HG02981 (cell line): Measurements from ENCODE around the gene PIGN.
"Not testable (repeated sequence)": the region's sequence is repeated elsewhere in the genome, so short reads cannot be mapped to it uniquely, and the experiment has no call there.

Experiments used
- ATAC-seq: cut with Tn5 transposase; IDR thresholded peaks from one replicate; pipeline ENCODE4 v1.9.1; 2021; ENCODE audit warnings: mild to moderate bottlenecking, moderate library complexity; ENCODE audit not compliant: unreplicated experiment

The PIGN gene

GRCh38 chr18:62069556-62069955 is 117.3 kb downstream of the PIGN start:
- ATAC-seq = no peak

- no peak for ATAC-seq
Measured at GRCh38 chr18:62066102-62066818, 120.6 kb downstream of the PIGN start.

DNA sequence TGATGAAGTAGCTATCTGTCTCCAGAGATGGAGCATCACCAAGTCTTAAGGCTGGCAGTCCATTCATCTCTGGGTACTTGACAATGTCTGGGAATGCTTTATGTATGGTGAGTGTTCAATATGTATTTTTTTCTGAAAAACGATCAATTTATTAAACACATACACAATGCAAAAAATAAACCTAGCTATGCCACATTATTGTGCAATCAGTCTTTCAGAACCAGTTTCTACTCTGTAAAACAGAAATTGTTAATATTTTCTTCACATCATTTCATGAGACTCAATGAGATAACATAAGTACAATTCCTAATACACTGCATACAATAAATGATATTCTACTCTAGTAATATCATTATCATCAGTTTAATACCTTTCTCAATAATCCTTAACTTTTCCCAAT is 122.5 kb downstream of the PIGN start:
- ATAC-seq = no peak

GRCh38 chr18:62061821-62062478 is 124.9 kb downstream of the PIGN start:
- ATAC-seq = no peak

DNA sequence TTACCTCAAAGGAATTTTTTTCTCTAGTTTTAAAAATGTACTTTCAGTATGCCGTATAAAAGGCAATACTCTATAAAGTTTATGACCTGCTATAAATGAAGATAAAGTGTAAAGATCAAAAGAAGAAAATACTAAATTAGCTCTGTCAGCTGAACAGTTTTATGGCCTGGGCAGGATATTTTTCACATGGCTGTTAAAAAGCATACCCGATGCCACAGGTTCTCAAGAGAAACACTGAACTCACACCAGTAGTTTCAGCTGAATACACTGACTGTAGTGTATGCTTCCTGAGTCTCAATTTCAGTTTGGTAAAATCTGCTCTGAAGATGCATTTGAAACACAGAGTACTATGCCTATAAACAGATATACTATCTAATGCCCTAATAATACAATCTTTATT is 126.0 kb downstream of the PIGN start:
- no peak for ATAC-seq

GRCh38 chr18:62054929-62055498 is 131.8 kb downstream of the PIGN start:
- no peak for ATAC-seq

DNA sequence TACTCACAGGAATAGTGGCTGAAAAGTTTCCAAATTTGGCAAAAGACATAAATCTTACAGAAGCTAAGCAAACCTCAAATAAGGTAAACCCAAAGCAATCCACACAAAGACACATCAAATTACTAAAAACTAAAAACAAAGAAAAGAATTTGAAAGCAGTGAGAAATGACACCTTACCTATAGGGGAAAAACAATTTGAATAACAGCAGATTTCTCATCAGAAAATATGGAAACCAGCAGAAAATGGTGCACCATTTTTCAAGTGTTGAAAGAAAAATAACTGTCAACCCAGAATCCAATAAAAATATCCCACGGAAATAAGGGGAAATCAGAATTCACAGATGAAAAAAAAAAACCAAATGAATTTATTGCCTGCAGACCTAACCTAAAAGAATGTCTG is 138.6 kb downstream of the PIGN start:
- ATAC-seq = no peak

DNA sequence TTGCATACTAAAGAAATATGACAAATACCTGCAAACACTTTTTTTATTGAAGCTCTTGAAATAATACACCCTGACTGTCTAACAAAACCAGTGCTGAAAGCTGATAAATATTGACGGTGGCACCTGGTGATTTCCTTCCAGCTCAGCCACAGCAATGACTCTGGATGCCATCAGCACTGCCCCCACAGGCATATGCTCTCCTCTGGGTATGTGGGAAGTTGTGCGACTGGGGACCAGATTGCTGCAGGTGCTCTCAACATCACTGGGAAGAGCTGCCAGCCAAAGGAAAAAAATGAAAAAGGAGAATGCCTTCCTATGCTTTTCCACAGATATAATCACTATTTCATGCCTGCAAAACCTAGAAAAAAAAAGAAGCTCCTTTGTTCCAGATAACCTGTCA is 141.5 kb downstream of the PIGN start:
- no peak for ATAC-seq

DNA sequence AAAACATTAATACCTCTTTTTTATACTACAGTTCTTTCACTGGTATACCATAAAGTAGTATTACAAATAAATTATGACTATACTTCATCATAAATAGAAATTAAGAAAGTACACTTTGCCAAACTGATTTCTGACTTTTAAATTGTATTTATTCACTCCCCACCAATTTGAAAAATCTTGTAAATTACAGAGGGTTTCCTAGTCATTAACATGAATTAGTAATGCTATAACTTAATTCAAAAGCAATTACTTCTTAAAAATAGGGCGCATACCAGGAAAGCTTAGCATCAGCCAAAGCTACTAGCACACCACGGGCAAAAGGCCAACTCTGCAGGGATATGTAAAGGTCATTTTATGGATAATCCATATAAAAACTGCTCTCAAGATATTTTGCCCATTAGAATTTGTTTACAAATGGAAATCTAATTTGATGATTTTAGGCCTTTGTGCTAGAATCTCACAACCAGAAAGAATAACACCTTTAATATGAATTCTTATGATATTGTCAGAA is 142.3 kb downstream of the PIGN start:
- no peak for ATAC-seq

GRCh38 chr18:62037989-62038778 is 148.7 kb downstream of the PIGN start:
- no peak for ATAC-seq

GRCh38 chr18:62037012-62037742 is 149.7 kb downstream of the PIGN start:
- no peak for ATAC-seq

DNA sequence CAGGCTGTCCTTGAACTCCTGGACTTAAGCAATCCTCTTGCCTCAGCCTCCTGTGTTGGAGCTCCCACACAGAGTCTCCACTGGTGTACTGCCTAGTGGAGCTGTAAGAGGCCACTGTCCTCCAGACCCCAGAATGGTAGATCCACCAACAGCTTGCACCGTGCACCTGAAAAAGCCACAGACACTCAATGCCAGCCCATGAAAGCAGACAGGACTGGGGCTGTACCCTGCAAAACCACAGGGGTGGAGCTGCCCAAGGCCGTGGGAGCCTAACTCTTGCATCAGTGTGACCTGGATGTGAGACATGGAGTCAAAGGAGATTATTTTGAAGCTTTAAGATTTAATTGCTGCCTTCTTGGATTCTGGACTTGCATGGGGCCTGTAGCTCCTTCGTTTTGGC is 152.6 kb downstream of the PIGN start:
- ATAC-seq = not testable (repeated sequence)

GRCh38 chr18:62033756-62034155 is 153.1 kb downstream of the PIGN start:
- ATAC-seq = no peak

DNA sequence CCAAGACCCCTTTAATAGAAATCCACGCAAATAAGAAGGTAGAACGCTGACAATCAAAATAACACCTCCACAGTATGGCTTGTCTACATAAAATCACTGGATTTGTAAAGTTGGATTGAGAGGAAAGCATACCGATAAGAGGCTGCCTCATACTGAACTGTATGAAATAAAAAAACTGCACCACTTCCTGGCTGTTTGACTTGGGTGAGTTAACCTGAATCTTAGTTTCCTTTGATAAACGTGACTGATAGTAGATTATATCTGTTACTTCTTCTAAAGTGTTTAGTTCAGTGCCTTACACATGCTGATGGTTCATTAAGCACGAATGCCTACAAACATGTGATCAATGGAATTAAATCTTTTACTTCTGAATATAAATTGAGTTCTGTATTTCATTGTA is 153.6 kb downstream of the PIGN start:
- ATAC-seq = no peak

- ATAC-seq = no peak
Measured at GRCh38 chr18:62030091-62030985, 156.5 kb downstream of the PIGN start.

DNA sequence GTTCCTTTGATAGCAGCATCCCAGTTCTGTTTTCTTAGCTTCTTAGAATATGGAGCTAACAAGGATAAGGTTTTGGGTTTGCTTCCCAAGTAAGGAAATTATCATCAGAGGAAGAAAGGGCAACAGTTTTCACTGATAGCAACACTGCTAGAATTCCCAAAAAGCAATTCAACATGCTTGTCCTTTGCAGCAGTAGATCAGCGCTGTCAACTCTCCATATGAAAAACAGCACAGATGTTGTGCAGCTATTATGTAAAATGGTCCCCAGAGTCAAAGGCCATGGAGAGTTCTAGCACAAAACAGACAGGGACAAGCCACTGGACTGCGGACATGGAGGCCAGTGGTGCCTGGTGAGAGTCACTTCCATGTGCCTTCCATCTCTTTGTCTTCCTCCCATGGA is 158.1 kb downstream of the PIGN start:
- no peak for ATAC-seq

DNA sequence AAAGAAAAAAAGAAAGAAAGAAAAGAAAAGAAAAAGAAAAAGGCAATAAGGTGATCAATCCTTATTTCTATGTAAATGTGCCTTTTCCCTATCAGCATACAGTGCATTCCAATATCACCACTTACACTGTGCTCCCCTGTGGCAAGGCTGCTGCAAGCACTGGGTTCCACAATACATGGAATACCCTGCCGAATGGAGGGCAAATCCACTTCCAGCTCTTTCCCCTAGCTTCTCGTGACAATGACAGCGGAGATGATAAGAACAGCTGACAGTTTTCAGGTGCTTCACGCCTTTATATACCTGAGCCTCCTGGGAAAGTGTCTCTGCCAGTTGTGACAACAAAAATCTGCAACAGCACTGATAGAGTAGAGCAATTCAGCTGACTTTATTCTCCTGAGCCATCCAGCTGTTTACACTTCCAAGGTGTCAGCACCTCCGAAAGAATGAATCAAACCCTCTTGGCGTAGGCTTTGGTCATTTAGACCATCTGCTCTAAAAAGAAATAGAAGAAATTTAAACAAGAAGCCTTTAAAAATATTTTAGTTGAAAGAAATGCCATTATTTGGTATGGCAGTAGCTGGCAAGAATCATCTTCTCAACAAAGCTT is 158.8 kb downstream of the PIGN start:
- no peak for ATAC-seq

- ATAC-seq = no peak
Measured at GRCh38 chr18:62026586-62026985, 160.3 kb downstream of the PIGN start.

DNA sequence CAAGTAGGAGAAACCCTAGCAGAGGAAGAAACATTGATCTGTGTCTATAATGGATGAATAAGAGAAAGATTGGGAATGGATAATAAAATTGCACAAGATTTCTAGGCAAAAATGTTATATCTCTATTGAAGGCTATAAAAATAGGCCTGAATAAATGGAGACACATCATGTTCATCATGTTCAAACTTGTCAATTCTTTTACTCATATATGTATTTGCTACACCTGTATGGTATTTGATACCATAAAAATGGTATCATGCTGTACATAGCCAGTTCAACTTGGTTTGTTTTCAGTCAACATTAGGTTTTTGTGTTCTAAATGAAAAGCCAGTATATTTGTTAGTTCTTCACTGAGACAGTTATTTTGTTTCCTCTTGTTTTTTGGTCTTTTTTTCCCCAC is 161.9 kb downstream of the PIGN start:
- ATAC-seq = no peak
